Stomach (tissue), 4 donors: ENCODE data around the gene VWCE.

ENCODE experiments used
- CTCF ChIP-seq, 7 experiments: fragments of 450-650 bp in 4 of 7; fragments of 200-600 bp in 3 of 7; sonication (generic) in 3 of 7; IDR thresholded peaks; one replicate each; pipeline ENCODE4 v1.5.1; 2016 to 2019; ENCODE audit warnings: antibody characterized with exemption in 7 of 7, control low read depth in 2 of 7, mild to moderate bottlenecking in 1 of 7
- EP300 ChIP-seq: sonication (generic); formaldehyde crosslinking; IDR thresholded peaks from one replicate; pipeline ENCODE4 v1.6.1; 2017; ENCODE audit warnings: antibody characterized with exemption
- POLR2A ChIP-seq, 4 donors: fragments of 450-650 bp; IDR thresholded peaks; one replicate each; pipeline ENCODE4 v1.6.1; 2016; ENCODE audit warnings: antibody characterized with exemption in 4 of 4, control low read depth in 2 of 4, mild to moderate bottlenecking in 1 of 4, moderate library complexity in 1 of 4

- no peak for TF ChIP-seq CTCF (IDR thresholded peaks at IDR 0.05)
- peak in 1 of 4 donors; percentile 9 for TF ChIP-seq POLR2A (IDR thresholded peaks at IDR 0.05)
- no peak for TF ChIP-seq EP300
These were observed 37.9 kb upstream of the VWCE start, which contains the start of the genes DDB1 and TKFC for GRCh38 chr11:61332797-61333549.
